HG03521 (cell line): ENCODE results near the gene MAPT.

ENCODE experiments used
- ATAC-seq: cut with Tn5 transposase; IDR thresholded peaks from one replicate; pipeline ENCODE4 v1.9.1; 2021; ENCODE audit warnings: mild to moderate bottlenecking, moderate library complexity; ENCODE audit not compliant: unreplicated experiment

MAPT gene

DNA sequence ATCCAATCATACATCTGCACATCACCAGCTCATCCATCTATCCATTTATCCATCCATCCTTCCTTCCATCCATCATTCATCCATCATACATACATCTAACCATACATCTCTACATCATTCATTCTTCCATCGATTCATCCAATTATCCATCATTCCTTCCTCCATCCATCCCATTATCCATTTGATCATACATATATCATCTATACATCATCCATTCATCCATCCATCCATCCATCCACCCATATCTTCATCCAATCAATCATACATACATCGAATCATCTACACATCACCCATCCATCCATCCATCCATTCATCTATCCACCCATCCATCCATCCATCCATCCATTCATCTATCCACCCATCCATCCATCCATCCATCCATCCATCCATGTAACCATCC is 75.4 kb downstream of the MAPT start:
- ATAC-seq: no peak

DNA sequence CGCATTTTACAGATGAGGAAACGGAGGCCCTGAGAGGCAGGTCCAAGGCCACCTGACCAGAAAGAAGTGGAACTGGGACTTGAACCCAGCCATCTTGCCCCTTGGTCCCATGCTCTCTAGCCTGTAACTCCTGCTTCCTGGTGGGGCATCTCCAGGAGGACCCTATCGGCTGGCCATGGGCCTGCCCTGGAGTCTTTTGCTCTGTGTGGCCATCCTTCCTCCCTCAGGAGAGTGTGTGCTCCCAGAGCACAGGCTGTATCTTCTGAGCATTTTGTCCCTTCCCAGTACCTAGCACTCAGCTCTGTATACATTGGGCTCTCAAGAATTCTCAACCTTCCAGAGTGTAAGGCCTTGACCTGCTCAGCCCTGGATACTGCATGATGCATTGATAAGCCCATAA is 76.3 kb downstream of the MAPT start:
- ATAC-seq: no peak

DNA sequence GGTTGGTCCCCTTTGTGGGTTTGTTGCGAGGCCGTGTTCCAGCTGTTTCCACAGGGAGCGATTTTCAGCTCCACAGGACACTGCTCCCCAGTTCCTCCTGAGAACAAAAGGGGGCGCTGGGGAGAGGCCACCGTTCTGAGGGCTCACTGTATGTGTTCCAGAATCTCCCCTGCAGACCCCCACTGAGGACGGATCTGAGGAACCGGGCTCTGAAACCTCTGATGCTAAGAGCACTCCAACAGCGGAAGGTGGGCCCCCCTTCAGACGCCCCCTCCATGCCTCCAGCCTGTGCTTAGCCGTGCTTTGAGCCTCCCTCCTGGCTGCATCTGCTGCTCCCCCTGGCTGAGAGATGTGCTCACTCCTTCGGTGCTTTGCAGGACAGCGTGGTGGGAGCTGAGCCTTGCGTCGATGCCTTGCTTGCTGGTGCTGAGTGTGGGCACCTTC is 77.4 kb downstream of the MAPT start:
- ATAC-seq: no peak

- no peak for ATAC-seq
These were observed 78.2 kb downstream of the MAPT start for GRCh38 chr17:45972531-45972930.

- ATAC-seq: no peak
These were observed 78.9 kb downstream of the MAPT start for GRCh38 chr17:45973099-45973780.

- ATAC-seq: no peak
These were observed 79.8 kb downstream of the MAPT start for GRCh38 chr17:45973946-45974859.

DNA sequence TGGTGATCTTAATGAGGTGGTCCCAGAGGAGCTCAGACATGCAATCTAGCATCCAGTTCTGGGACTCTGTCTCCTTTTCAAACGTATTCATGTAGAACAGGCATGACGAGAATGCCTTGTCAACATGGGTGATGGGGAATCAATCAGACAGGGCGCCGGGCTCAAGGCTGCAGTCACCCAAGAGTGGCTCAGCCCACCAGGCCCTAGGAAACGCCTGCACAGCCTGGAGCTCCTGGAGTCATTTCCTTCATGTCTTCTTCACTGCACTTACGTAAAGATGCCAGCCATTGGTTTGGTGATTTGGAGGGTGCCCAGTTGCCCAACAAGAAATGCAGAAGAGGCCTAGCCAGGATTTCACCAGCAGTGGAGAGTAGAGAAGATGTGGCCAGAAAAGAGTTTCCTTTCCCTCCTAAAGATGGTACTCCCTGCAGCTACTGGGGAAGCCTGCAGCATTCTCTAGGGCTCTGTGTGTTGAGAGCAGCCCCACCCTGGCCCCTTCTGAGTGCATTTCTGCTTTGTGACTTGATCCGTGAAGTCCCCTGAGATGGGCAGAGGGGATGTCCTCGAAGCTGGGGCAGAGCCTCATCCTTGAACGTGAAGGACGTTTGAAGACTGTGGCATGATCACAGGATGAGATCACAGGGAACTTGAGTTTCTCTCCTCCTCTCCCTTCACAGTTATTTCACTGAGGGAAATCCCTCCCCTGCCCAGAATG is 80.7 kb downstream of the MAPT start:
- no peak for ATAC-seq

DNA sequence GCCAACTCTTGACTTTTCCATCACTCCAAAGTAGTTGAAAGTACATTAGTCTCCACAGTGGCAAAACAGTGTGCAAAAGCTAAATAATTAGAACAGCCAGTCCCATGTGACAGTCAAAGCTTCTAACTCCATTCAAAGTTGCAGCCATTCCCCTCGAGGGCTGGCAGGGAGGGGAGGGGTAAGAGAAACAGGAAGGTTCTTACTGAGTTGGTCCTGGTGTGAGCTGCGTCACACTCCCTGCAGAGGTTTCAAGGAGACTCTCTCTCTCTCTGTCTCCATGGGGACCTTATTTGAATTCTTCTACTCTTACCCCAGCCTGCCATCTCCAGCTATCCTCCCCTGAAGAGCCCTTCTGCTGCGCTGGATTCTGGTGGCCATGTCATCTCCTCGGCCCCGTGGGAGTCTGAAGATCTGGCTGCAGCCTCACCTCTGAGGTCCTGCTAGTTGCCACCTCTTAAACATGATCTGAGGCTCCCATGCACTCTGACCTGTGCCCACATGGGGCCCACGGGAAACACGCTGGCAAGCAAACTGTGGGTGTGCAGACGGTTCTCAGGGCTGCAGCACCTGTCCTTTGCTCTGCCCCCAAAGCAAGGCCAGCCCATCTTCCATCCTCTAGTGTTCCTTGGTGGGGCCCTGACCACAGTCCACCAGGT is 81.4 kb downstream of the MAPT start:
- no peak for ATAC-seq

GRCh38 chr17:45976391-45976754 is 82.0 kb downstream of the MAPT start:
- no peak for ATAC-seq

DNA sequence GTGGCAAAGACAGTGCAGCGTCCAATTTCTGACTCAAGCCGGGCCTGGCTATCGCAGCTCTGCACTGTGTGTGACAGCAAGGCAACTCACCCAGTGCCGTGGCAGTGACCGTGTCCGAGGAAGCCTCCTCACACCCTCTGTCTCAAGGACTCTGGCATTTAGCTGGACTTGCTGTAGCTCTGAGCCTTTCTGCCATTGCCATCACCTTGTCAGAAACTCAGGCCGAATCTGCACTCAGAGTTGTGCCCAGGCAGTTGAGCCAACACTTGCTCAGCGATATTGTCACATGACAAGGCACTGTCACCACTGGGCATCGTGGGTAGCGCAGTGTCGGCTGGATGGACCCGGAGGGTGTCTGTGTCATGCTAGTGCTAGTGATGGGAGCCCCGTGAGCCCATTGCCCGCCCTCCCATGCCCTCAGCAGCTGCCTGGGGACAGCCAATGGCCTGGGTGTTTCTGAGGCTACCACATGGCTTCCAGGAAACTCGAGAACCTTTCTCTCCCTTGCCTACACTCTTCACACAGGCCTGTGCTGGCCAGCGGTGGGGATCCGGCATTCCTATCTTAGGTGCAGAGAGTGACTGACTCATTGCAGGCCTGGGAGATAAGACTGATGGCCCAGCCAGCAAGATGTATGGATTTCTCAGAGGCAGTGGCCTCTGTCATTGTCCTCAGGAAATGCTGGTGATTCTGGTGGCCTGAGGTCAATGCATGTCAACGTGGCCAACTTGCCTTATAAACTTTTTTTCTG is 82.6 kb downstream of the MAPT start:
- ATAC-seq: no peak

DNA sequence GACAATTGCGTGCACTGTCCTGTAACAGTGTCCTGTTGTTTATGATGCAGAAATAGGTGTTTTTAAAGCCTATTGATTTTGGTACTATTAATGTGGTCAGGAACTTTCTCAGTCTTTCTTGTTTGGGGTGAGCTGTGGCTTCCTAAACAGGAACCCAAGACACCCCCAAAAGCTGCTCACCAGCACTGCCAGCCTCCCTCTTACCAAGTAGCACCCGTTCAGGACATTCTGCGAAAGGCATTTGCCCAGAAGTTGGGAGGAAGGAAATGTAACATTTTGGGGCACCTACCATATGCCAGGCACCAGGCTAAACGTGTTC is 83.1 kb downstream of the MAPT start:
- no peak for ATAC-seq

DNA sequence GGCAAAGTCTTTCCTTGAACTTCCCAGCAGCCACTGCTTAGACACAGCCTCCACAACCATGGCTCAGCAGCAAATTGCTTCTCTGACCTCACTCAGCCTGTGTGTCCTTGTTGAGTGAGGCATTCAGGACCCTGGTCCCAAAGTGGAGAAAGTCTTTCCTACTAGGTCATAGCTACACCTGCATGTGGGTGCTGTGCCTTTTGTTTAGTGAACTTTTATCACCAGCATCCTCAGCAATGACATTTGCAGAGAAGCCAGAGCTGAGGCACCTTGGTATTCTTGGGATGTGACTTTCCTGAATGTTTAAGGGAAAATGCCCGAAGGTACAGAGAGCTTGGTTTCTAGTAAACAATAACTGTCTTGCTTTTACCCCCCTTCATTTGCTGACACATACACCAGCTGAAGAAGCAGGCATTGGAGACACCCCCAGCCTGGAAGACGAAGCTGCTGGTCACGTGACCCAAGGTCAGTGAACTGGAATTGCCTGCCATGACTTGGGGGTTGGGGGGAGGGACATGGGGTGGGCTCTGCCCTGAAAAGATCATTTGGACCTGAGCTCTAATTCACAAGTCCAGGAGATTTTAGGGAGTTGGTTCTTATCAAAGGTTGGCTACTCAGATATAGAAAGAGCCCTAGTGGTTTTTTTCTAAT is 83.7 kb downstream of the MAPT start:
- ATAC-seq: no peak

- ATAC-seq: no peak
These were observed 84.8 kb downstream of the MAPT start for GRCh38 chr17:45979137-45979536.

DNA sequence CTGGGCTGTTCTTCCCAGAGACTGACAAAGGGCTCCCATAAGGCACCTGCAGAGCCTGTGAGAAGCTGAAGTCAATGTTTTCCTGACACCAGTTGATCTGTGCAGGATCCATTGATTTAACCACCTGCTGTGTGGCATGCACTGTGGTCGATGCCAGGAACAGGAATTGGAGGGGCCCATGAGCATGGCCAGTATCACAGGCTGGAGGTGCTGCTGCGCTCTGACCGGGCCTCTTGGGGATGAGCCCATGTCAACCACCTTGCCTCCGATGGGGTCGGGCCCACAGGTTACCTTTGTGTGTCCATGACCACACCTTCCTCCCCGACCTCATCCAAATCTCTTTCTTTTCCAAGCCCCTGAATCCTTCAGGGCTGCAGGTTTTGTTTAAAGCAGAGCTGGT is 86.5 kb downstream of the MAPT start:
- ATAC-seq: no peak

GRCh38 chr17:45981306-45981705 is 87.0 kb downstream of the MAPT start:
- no peak for ATAC-seq

GRCh38 chr17:45982791-45983613 is 88.6 kb downstream of the MAPT start:
- ATAC-seq: no peak

DNA sequence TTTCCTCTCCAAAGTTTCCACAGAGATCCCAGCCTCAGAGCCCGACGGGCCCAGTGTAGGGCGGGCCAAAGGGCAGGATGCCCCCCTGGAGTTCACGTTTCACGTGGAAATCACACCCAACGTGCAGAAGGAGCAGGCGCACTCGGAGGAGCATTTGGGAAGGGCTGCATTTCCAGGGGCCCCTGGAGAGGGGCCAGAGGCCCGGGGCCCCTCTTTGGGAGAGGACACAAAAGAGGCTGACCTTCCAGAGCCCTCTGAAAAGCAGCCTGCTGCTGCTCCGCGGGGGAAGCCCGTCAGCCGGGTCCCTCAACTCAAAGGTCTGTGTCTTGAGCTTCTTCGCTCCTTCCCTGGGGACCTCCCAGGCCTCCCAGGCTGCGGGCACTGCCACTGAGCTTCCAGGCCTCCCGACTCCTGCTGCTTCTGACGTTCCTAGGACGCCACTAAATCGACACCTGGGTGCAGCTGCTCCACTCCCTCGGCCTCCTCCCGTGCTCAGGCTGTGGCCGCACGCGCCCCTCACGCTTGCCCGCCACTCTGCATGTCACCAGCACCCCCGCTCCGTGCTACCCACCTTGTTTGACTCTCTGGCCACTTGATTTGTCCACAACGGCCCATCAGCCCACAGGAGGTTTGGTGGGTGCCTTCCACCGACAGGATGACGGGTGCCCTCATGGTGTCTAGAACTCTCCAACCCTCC is 89.4 kb downstream of the MAPT start:
- no peak for ATAC-seq

- ATAC-seq: no peak
These were observed 90.0 kb downstream of the MAPT start for GRCh38 chr17:45984368-45984767.

- ATAC-seq: no peak
These were observed 91.1 kb downstream of the MAPT start for GRCh38 chr17:45985447-45985846.
